NCI-H82 (cell line): ENCODE results near the gene PCBD2.
"Not testable (repeated sequence)": the region's sequence is repeated elsewhere in the genome, so short reads cannot be mapped to it uniquely, and the experiment has no call there.

Experiments used
- DNase-seq: peaks from one replicate; lab custom pipeline; 2025; lab: John Stamatoyannopoulos, UW

Gene PCBD2

DNA sequence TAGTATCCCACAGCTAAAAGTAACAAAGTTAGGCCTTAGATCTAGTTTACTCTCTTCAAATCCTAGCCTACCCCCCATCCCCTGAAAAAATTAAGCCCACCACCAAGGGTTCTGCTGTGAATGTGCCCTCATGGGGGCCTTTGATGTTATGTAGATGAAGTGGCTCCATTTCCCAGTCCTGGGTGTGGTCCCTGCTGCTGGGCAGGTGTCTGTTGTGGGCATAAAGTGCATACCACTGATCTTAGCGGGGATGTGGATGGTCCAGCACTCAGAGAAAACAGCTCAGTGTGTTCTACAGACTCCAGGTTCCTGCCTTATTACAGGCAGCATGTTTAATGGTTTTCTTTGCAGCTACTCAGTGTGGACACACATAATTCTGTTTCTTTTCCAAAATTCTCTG lies 1.9 kb downstream of the PCBD2 start:
- no peak for DNase-seq

DNA sequence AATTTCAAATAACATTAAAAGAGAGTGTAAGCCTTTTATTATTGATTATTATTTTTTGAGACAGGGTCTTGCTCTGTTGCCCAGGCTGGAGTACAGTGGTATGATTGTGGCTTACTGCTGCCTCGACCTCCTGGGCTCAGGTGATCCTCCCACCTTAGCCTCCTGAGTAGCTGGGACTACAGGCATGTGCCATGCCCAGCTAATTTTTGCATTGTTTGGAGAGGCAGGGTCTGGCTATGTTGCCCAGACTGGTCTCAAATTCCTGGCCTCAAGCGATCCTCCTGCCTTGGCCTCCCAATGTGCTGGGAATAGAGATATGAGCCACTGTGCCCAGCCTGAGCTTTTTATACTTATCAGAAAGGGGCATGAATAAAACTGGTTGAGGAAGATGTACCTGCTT lies 5.8 kb downstream of the PCBD2 start:
- DNase-seq: not testable (repeated sequence)

DNA sequence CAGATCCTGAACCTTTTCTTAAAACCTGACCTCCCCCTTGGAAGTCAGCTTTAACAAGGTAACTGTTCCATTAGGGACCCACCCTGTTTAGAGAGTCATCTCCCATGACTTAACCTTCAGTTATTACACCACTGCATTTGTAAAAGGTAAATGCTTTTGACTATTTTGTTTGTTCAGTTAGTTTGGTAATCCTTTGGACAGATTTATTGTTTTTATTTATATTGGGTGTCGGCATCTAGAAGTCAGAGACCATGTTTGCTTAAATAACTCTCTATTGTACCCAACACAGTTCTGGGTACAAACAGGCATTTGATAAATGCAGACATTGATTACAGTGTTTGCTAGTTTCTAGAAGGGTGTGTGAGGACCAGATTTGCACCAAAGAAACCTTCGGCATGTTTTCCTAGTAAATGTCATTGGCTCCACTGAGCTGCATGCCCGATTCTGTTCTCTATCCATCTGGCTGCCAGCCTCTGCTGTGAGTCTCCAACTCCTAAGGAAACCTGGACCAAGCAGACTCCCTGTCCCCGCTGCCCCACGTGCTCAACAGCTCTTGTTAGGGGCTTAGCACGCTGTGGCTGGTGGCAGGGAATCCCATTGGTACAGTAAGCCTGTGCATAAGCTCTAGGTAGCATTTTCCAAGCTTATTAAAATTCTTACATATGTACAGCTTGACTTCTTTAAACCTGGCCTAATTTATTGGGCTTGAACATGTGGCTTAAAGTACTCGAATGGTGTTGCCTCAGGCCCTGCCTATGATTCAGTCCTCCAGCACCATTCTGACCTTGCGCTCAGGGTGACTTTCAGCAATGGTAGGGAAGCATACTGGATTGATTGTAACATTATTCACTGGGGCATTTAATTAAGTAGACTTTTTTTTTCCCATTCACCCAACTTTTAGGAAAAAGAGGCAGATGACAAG lies 6.6 kb downstream of the PCBD2 start:
- peak; percentile 89 for DNase-seq

DNA sequence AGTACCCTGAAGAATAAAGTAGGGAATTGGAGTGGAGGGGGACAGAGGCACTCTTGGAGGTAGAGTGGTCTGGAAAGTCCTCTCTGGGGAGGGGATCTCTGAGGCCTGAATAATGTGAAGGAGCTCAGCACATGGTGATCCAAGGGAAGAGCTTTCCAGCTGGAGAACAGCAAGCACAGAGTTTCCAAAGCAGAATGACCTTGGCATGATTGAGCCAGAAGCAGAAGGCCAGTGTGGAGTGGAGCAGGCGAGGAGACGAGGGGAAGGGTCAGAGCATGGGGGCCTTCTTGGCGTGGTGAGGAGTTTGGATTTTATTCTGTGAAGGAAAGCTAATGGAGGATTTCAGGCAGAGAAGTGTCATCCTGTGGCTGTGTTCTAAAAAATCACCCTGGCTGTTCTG lies 8.3 kb downstream of the PCBD2 start:
- no peak for DNase-seq

DNA sequence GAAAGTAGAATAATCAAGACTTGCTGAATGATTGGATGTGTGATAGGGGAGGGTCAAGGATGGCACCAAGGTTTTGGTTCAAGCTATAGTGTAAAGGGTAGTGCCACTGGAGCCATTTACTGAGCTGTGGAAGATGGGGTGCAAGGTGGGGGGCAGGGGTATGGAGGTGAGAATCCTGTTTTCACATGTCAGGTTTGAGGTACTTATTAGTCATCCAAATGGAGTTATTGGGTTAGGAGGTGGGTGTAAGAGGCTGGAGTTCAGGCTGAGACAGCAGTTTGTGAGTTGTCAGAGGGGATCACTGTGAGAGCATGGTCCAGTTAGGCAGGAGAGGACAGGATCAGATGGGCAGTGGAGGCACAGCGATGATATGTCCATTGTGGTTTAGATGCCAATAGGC lies 8.9 kb downstream of the PCBD2 start:
- no peak for DNase-seq

DNA sequence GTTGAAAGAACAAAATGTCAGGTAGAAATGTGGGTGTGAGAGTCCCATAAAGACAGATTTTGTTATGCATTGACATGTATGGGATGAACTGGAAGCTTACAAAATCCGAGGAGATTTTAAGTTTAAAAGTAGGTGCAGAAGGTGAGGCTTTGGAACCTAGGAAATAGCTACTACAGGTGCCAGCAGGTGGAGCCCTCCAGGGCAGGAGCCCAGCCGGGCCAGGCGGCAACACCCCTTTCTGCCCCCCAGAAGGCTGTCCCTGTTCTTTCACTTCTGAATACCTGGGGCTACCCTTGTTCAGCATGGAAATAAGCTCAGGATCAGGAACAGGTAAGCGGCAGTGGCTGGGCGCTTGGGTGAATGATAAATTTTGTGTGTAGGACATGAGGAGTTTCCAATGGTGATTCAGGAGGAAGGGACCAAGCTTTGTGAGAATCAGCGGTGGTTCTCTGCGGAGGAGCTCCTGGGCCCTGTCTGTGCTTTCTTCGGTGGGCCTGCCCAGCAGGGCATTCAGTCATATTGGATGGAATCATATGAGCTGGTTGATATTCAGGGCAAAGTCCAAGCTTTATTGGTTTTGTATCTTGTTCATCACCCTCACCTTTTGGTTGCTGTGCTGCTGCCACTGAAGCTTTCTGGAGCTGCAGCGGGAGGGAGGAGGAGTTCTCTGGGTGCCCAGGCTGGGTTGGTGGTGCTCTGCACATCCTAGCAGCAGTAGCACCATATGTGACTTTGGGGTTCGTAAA lies 12.3 kb downstream of the PCBD2 start:
- DNase-seq: no peak

DNA sequence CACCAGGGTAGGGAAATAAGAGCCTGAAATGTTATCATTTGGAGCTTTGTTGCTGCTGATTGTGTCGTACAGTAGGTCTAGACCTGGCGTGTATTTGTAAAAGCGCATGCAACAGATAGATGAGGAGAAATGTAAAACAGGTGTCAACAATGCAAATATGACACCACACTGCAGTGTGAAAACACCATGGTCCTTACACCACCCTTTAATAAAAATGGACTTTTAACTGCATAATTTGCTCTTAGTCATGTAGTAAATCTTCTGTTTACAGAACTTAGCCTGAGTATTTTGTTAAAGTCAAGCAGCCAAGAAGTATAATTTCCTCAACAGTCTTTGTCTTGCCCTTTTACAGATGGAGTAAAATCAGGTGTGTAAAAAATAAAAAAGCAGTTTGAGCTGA lies 13.9 kb downstream of the PCBD2 start:
- no peak for DNase-seq

DNA sequence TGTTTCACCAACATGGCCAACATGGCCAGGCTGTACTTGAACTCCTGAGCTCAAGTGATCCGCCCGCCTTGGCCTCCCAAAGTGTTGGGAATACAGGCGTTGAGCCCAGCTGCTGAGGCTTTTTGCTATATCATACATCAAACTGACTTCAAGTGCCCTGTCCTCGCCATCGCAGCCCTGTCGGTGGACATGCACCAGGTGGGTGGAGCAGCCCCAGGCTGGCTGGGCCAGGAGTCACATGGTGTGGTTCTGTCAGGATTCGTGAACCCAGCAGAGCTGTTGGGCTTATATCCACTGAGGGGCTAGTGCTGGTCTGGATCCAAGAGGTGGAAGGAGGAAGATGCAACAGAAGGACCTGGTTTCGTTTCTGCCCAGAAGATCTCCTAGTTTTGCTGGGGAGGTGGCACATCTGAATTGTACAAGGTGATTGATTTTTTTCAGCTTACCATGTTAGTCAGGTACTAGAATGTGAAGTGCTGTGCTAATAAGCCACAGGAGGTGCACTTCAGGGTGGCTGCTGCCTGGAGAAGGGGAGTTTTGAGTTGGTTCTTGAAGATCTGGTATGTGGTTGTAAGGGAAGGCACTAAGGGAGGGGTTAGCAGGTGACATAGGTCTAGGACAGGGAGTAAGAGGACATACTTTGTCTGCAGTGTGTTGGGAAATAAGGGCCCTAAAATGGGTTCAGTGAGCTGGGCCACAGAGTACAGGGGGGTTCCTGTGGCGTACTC lies 16.1 kb downstream of the PCBD2 start:
- DNase-seq: no peak

DNA sequence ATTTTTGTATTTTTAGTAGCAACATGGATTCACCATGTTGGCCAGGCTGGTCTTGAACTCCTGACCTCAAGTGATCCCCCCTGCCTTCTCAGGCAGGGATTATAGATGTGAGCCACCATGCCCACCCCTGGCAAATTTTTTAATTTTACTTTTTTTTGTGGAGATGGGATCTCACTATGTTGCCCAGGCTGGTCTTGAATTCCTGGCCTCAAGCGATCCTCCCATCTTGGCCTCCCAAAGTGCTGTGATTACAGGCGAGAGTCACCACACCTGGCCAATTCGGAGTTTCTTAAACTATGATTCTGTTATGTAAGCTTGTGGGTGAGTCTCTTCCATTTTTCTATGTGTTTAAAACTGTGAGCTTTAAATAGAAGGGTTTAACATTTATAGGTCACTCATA lies 27.6 kb downstream of the PCBD2 start:
- no peak for DNase-seq

DNA sequence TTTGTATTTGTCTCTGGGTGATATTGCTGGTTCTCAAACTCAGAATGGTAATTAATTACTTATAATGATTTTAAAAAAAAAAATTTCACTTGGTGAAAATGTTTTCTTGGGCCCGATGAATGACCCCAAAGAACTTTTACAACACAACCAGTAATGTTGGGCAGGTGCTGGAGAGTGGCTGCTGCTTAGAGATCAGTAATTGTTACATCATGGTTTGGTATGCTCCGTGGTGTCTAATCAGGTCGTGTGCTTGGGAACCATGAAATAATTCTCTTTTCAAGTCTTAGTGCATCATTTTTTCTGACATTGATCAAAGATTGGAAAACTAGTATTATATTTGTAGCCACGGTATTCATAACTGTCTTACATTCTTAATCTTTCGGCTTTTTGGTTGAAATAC lies 29.3 kb downstream of the PCBD2 start:
- DNase-seq: no peak

DNA sequence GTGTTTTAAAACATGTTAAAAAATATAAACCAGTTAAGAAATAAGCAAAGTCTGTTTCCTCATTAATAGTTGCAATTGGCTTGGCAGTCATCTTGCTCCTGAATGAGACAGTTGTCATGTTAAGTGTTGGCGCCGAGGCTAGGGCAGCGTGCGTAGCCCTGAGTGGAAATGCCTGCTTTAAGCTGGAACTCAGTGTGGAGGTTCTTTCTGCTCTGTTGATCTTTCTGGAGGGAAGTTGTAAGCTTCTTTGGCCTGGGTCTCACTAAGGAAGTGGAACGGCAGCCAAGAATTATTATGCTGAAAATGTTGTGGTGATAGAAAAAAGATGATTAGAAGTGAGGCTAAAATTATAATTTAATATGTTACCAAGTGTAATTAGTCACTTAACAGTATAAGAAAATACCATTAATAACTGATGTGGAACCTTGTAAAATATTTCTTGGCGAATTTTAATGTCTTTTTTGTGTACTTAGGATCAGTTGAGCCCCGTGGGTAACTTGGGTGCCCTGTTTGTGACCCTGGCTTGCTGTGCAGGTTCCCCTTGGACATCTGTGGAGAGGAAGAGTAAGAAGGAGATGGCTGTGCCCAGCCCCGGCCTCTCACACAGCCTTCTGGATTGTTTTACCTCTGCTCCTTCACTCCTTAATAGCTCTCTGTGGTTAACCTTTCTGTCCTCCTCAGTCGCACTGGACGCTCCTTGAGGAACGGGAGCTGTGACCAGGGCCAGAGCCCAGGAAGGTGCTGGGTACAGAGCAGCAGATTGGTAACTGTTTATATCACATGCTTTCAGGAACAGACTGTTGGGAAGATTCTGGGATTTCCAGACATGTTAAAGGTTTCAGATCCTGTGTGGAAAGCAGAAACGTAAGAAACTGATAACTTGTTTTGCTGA lies 31.0 kb downstream of the PCBD2 start:
- no peak for DNase-seq

DNA sequence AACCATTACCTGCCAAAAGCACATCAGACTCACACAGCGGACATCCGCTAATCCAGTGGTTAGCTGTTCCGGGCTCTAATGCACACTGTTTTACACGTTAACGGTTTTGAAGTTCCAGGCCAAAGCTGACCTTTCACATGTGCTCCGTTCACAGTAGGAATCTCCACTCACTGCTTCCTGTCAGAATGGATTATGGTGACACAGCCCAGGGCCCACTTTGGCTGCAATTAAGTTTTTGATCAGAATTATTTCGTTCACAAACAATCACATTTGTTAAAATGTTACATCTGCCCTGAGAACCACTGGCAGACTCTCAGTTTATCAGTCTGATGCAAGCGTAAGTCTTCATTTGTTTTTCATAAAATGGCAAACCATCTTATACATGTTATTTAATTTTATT lies 32.6 kb downstream of the PCBD2 start:
- DNase-seq: no peak

DNA sequence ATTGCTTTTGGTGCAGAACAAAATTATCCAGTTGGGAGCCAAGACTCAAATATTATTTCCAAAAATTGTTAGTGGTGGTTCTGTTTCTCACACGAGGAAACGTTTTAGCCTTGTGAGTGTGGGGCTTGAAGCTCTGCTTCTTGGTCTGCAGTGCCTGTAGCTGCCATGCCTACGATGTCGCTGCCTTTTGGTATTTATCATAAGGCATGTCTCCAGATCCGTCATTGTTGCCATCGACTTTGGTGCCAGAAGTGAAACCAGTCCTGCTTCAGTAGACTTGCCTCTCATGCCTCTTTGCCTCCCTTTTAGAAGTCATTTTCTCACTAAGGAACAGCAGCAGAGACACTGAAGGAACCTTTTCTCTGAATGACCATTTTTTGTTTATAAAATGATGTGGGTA lies 33.1 kb downstream of the PCBD2 start:
- no peak for DNase-seq

DNA sequence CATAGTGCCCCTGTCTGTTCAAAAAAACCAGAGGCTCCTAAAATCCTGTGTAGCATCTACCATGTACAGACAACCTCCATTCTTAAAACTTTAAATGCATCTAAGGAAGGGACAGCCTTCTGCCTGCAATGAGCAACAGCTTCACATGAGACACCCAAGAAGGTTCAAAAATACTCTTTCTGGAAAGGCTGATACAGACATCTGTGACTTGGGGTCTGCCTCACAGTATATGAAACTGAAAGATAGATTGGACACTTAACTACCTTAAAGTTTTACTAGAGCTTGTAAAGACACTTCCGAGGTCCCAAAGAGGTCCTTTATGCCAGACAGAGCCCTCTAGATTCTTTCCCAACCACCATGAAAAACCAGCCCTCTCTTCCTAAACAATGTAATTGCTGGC lies 34.6 kb downstream of the PCBD2 start:
- no peak for DNase-seq

DNA sequence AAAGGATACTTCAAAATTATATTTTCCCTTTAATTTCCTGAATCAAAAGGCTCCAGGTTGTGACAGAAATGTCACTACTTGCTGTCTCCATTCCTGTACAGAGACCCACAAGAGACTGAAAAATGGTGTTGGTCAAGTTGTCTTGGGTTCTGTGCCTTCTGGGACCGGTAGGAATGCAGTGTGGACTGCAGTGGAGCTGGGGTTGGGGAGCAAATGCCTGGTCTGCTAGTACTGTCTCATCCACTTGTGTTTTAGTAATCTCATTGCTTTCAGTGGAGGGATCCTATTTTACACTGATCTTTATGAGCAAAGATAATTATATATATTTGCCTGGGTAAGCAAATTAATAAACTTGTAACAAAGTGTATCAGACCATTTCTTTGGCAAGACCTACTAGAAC lies 38.6 kb downstream of the PCBD2 start:
- DNase-seq: no peak

DNA sequence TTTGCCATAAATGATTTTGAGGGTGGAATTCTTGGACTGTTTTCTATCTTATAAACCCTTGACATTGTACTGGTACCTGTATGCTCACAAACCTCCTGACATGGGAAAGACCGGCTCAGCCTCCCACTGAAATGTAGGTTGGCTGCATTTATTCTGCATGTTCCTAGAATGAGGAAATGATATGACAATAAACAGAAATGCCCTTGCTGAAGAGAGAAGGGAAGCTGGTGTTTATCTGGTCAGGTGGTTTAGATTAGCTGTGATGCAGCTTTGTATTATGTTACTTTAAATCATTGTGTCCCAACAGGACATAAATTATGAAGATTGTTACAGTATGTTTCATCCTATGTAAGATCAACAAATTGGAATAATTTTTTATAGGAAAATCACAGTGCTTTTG lies 39.7 kb downstream of the PCBD2 start:
- DNase-seq: no peak

DNA sequence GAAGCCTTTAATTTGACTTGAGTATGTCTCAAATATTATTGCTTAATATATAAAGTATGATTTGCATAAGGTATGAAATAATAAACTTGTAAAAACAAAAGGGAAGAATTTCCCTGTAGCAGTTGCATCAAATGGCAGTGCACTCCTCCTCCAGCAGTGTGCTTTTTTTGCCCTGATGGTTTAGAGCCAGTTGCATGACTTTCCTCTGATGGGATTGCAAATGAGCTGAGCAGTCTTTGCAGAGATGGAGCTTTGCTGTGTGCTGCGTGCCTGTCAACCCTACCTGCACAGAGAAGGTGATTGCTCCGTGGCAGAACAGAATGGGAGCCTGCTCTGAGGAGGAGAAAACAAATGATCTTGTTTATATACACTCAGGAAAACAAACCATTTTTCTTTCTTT lies 40.1 kb downstream of the PCBD2 start:
- DNase-seq: peak; percentile 34

DNA sequence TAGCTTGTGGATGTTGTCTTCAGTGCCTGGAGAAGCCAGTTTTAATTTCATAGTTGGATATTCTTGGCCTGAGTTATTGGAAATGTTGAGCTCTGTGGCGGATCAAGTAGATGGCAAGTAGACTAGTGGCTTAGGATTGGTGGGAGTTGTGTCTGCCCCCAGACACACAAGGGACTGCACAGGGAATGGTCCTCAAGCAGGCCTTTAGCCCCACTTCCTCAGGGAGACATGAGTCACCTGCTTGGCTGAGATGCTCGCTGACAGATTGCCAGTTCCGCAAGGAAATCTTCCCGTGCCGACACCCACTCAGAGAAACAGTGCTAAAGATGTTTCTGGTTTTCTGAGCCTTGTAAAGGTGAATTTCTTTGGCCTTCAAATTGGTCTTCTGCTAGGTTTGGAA lies 44.0 kb downstream of the PCBD2 start:
- no peak for DNase-seq

DNA sequence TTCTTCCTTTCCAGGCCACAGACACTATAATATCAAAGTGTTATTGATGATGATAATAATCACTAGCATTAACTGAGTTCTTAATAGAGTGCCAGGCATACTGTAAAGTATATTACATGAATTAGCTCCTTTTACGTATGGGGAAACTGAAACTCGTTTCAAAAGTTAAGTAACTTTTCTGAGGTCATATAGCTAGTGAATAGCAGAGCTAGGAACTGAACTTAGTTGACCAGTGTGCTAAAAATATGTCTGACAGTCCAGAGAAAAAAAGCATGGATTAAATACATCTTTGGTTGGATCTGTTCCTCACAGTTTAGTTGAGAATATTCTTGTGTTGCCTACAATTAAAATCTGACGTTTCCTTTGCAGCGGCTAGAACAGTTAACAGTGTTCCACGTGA lies 44.4 kb downstream of the PCBD2 start:
- no peak for DNase-seq

DNA sequence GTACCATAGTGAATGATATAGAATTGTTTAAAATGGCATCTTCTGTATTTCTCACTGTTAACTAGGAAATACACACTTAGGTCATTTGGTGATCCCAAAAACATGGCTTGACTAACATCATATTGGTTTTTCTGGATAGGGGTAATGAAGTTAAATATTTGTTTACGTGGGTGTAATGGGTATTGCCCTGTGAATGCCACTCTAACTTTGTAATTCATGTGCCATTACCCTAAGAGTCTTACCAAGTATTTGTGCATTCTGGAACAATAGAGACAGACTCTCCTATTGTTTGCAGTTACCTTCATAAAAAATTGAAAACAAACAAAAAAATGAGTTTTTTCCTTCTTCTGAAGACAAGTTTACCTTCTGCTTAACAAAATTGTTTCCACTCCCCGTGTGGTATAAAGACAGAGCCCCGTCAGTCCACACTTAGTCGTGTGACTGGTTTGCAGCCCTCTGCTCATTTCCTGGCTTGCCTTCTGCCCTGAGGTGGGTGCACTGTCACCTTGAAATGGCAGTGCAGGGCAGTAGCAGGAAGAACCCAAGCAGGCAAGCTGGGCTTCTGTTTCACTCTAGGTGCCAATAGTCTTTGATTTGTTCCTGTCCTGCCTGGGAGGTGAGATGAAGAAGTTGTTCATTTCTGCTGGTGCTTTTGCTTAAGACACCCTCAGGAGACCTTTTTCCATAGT lies 53.1 kb downstream of the PCBD2 start:
- DNase-seq: no peak

DNA sequence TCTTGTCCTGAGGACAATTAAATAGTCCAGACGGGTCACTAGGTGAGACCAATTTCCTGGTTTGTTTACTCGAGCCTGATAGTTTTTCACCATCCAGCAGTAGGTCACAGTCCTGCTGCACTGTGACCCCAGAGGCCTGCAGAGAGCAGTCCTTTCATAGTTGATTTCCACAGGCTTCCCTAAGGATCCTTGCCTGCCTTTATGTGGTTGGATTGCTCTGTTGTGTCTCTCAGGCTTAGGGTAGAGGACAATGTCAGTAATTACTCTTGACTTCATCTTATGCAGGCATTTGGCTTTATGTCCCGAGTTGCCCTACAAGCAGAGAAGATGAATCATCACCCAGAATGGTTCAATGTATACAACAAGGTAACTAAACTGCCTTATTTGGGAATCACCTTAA lies 53.8 kb downstream of the PCBD2 start:
- DNase-seq: no peak
